Adrenal gland (tissue), 12 donors: ENCODE results near the gene SPATS2. TPM values are rescaled to one million over a fixed set of nuclear protein-coding genes. Genes with fewer than 3 reads are reported as not detected.
A peak's percentile ranks its signal among the peaks of the same experiment; 100 is the strongest.
"Not testable (repeated sequence)": the region's sequence is repeated elsewhere in the genome, so short reads cannot be mapped to it uniquely, and the experiment has no call there.

ENCODE experiments used
- DNase-seq, 7 donors: peaks; one replicate each; pipeline ENCODE4 v3.0.0-alpha.2; 2019 to 2020
- H3K27ac ChIP-seq, 5 donors: fragments of 200-600 bp; sonication (generic) in 4 of 5; 1 replicate in 3 of 5; 2 replicates in 2 of 5; pipeline versions ENCODE4 v1.5.1 to v1.8.0; 2016 to 2020; ENCODE audit warnings: mild to moderate bottlenecking in 1 of 5
- H3K27me3 ChIP-seq: fragments of 200-600 bp; 2 replicates; pipeline ENCODE4 v1.8.0; 2021
- H3K36me3 ChIP-seq, 2 donors: fragments of 200-600 bp; replicated peaks in 1 of 2; 1 replicate in 1 of 2; 2 replicates in 1 of 2; pipeline versions ENCODE4 v1.5.1 to v1.8.0; 2018 to 2022
- H3K4me1 ChIP-seq, 2 donors: fragments of 200-600 bp; replicated peaks in 1 of 2; 1 replicate in 1 of 2; 2 replicates in 1 of 2; pipeline versions ENCODE4 v1.5.1 to v1.8.0; 2018 to 2021
- H3K4me3 ChIP-seq, 4 donors: fragments of 200-600 bp; sonication (generic) in 3 of 4; one replicate each; pipeline ENCODE4 v1.5.1; 2016 to 2018
- H3K9me3 ChIP-seq, 3 donors: fragments of 200-600 bp; sonication (generic) in 1 of 3; replicated peaks in 1 of 3; 1 replicate in 2 of 3; 2 replicates in 1 of 3; pipeline versions ENCODE4 v1.5.1 to v1.8.0; 2016 to 2021
- POLR2A ChIP-seq, 2 donors: fragments of 450-650 bp; IDR thresholded peaks; one replicate each; pipeline ENCODE4 v1.6.1; 2017; ENCODE audit warnings: antibody characterized with exemption in 2 of 2, mild to moderate bottlenecking in 2 of 2, moderate library complexity in 1 of 2
- WGBS, 4 donors: extraction: QIAGEN DNeasy Blood & Tissue Kit in 2 of 4; methylation state at CpG; one replicate each; pipeline versions ENCODE4 v1.1.5 to v1.1.7; 2013 to 2017; 5-methylcytosine and 5-hydroxymethylcytosine counted together
- intact Hi-C, 2 donors: fragments of 100-400 bp; cut with DNase I; formaldehyde crosslinking; loops; one replicate each; pipeline versions ENCODE4 v1.14.1 to v1.15.0; 2022 to 2023
- polyA plus RNA-seq, 3 donors: library from polyadenylated mRNA; stranded (reverse); fragments of 200-250 nt in 2 of 3; fragments of 350-450 nt in 1 of 3; fragmentation: Illumina TruSeq in 1 of 3; extraction: RNeasy Lipid Tissue Mini Kit (QIAGEN cat#74804) in 1 of 3; gene quantifications; one replicate each; pipeline ENCODE4 v1.2.3, GENCODE V29; 2013 to 2014
- total RNA-seq, 9 donors: library from RNA; depleted of rRNA in 4 of 9; stranded (reverse); fragments of >200 nt in 4 of 9; fragments of 120-200 nt in 1 of 9; fragmentation: NEBNext Ultra II Directional in 1 of 9; extraction: Animal tissue kit (Norgen Biotek cat#: 25700) in 1 of 9; gene quantifications; one replicate each; pipeline versions ENCODE4 v1.1.0 to v1.2.4, GENCODE V29; 2013 to 2023
- TF ChIP-seq, protein P1 (sequence below), 6 experiments: fragments of 450-650 bp in 4 of 6; fragments of 200-600 bp in 2 of 6; sonication (generic) in 1 of 6; IDR thresholded peaks; 1 replicate in 5 of 6; 2 replicates in 1 of 6; pipeline versions ENCODE4 v1.5.1 to v1.8.0; 2016 to 2021; ENCODE audit warnings: antibody characterized with exemption in 6 of 6, mild to moderate bottlenecking in 2 of 6, moderate library complexity in 1 of 6
- donor health status: healthy with polysubstance abuse.
- donor health status: Bipolar disorder and iron deficiency.
- donor health status: DM: yes; HTN: yes; CAD: no.
- donor health status: DM: no; HTN: no; CAD: no.
- donor health status: DM: no; HTN: no; CAD: no.
- donor health status: DM: yes; HTN: yes; CAD: no.

The SPATS2 gene
- total and polyA plus RNA-seq, 12 donors, result 4.9 to 23.1 (median 15.1) TPM

GRCh38 chr12:49377386-49377785 is 10.1 kb downstream of the SPATS2 start:
- Histone ChIP-seq H3K36me3 (no peaks in the 10 kb centered on the region), H3K9me3 (no peaks in the 10 kb centered on the region), H3K4me3 (no peak overlapping the region), H3K4me1 (peaks cover 0 to 5% of the 10 kb centered on the region in 2 donors), H3K27ac (no peak overlapping the region), H3K27me3 (no peaks in the 10 kb centered on the region)
- WGBS, 4 donors, result 88 to 90% (median 89%) methylated on average over 2 of the region's 2 CpGs
- intact Hi-C loops, result no loop called here
- DNase-seq, result no peak
- no peak for TF ChIP-seq POLR2A (IDR thresholded peaks at IDR 0.05)
- TF ChIP-seq, protein P1, sequence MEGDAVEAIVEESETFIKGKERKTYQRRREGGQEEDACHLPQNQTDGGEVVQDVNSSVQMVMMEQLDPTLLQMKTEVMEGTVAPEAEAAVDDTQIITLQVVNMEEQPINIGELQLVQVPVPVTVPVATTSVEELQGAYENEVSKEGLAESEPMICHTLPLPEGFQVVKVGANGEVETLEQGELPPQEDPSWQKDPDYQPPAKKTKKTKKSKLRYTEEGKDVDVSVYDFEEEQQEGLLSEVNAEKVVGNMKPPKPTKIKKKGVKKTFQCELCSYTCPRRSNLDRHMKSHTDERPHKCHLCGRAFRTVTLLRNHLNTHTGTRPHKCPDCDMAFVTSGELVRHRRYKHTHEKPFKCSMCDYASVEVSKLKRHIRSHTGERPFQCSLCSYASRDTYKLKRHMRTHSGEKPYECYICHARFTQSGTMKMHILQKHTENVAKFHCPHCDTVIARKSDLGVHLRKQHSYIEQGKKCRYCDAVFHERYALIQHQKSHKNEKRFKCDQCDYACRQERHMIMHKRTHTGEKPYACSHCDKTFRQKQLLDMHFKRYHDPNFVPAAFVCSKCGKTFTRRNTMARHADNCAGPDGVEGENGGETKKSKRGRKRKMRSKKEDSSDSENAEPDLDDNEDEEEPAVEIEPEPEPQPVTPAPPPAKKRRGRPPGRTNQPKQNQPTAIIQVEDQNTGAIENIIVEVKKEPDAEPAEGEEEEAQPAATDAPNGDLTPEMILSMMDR (IDR thresholded peaks at IDR 0.05), result no peak

- not testable (repeated sequence) for H3K4me3 ChIP-seq
Observed at GRCh38 chr12:49380184-49380583, 12.9 kb downstream of the SPATS2 start.

DNA sequence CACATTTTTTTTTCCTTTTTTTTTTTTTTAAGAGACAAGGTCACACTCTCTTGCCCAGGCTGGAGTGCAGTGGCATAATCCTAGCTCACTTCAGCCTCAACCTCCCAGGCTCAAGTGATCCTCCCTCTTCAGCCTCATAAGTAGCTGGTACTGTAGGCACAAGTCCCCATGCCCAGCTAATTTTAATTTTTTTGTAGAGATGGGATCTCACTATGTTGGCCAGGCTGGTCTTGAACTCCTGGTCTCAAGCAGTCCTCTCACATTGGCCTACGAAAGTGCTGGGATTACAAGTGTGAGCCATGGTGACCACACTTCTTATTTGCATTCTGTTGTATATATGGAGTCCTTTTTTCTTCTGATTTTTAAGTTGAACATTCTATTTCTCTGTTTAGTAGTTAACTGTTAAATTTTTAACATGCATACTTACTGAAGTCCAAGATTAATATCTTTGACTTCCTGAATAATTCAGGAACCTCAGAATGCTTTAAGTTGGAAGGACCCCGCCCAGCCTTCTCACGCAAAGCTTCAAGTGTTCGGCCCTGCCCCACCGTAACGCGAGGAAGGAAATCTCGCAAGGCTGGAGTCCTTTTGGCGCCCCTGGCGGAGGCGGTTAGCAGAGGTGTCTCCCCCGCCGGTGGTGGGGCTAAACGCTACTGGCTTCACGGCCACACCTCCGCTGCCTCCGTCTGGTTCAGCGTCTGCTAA is 21.6 kb downstream of the SPATS2 start:
- Histone ChIP-seq H3K27me3 (no peaks in the 10 kb centered on the region), H3K4me1 (no peaks in the 10 kb centered on the region), H3K27ac (no peak overlapping the region), H3K36me3 (no peaks in the 10 kb centered on the region), H3K4me3 (no peak overlapping the region), H3K9me3 (no peaks in the 10 kb centered on the region)
- DNase-seq, result peak in 1 of 7 donors; percentile 21
- WGBS, 4 donors, result 72 to 83% (median 82%) methylated on average over 17 to 18 of the region's 18 CpGs
- intact Hi-C loops, result no loop called here
- TF ChIP-seq POLR2A (IDR thresholded peaks at IDR 0.05), result no peak
- TF ChIP-seq, protein P1 (IDR thresholded peaks at IDR 0.05), result no peak

More at GRCh38 chr12:49380184-49380583, 12.9 kb downstream of the SPATS2 start:
- H3K4me1 ChIP-seq, H3K27me3 ChIP-seq, H3K9me3 ChIP-seq, intact Hi-C loops, DNase-seq, H3K27ac ChIP-seq, H3K36me3 ChIP-seq: not testable (repeated sequence)
- WGBS, 4 donors, result 95 to 98% (median 96%) methylated on average over 9 of the region's 9 CpGs

GRCh38 chr12:49389387-49389703 is 22.1 kb downstream of the SPATS2 start:
- H3K27me3 ChIP-seq, result no peaks in the 10 kb centered on the region
- no peaks in the 10 kb centered on the region for H3K36me3 ChIP-seq
- no peak for DNase-seq
- no peak overlapping the region for H3K4me3 ChIP-seq
- no peaks in the 10 kb centered on the region for H3K4me1 ChIP-seq
- intact Hi-C loops, result no loop called here
- H3K9me3 ChIP-seq, result no peaks in the 10 kb centered on the region
- no peak overlapping the region for H3K27ac ChIP-seq
- TF ChIP-seq, protein P1 (IDR thresholded peaks at IDR 0.05), result no peak
- no peak for TF ChIP-seq POLR2A (IDR thresholded peaks at IDR 0.05)
- WGBS, 4 donors, result 85 to 90% (median 87%) methylated on average over 13 of the region's 13 CpGs

GRCh38 chr12:49397000-49397399 is 29.7 kb downstream of the SPATS2 start:
- DNase-seq, result no peak
- no peaks in the 10 kb centered on the region for H3K4me1 ChIP-seq
- H3K27ac ChIP-seq, result no peak overlapping the region
- H3K4me3 ChIP-seq, result no peak overlapping the region
- intact Hi-C loops, result no loop called here
- H3K36me3 ChIP-seq, result no peaks in the 10 kb centered on the region
- H3K9me3 ChIP-seq, result no peaks in the 10 kb centered on the region
- no peaks in the 10 kb centered on the region for H3K27me3 ChIP-seq
- WGBS, 4 donors, result 83 to 100% (median 97%) methylated on average over 1 of the region's 1 CpG
- no peak for TF ChIP-seq POLR2A (IDR thresholded peaks at IDR 0.05)
- TF ChIP-seq, protein P1 (IDR thresholded peaks at IDR 0.05), result no peak
